ENCODE results near the gene ACSL5. TPM values are rescaled to one million over a fixed set of nuclear protein-coding genes. Genes with fewer than 3 reads are reported as not detected.

The ACSL5 gene
- polyA plus RNA-seq, 1 of the 3 experiments (the other 2 are of a cell fraction), result 0.08 TPM

DNA sequence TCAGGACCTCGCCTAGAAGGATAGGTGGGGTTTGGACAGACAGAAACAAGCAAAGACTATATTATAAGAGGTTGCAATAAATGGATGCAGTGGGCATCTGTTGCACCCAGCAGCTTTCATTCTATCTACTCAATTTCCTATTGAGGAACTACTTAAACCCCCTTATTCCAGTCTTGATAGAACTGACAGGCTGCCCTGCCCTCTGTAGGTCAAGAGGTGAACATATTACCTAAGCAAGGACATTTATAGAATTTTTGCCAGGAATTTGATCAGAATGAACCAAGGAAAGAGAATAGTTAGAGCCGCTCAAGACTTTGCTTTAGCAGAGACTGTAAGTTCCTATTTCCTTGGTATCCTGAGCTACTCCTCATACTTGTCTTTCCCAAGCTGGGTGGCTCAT is 82.6 kb downstream of the ACSL5 start:
- ChIA-PET CTCF (interaction anchor here (0.7 to 1.6 kb wide), 4 partner anchors 14 to 929 kb away, joined by 3 to 8 read pairs (median 4); no protein-coding TSS in a partner anchor), POLR2A (no interaction called here)

More for the DNA sequence above, 82.6 kb downstream of the ACSL5 start:
- H3F3A ChIP-seq (replicated peaks; ENCODE audit: insufficient read depth), result peaks cover 7% of the 10 kb centered on the region
- H3K36me3 ChIP-seq (replicated peaks in 1 of 2; ENCODE audit: control insufficient read depth in 1 of 2, insufficient read depth in 2 of 2, low read length in 1 of 2), result peaks cover 3 to 7% of the 10 kb centered on the region in 2 experiments
- H3K4me1 ChIP-seq (ENCODE audit: control insufficient read depth in 1 of 2, insufficient read depth in 2 of 2, low read depth in 1 of 2, low read length in 1 of 2), result no peaks in the 10 kb centered on the region
- 94% methylated on average over 2 of the region's 2 CpGs for WGBS (ENCODE audit: low lambda C conversion rate)
- H3K4me3 ChIP-seq (ENCODE audit: low read depth in 2 of 2, low read length in 1 of 2), result no peak overlapping the region
- H3K27me3 ChIP-seq (ENCODE audit: insufficient read depth), result no peaks in the 10 kb centered on the region
- no peak overlapping the region for H3K9ac ChIP-seq
- no peak overlapping the region for H2AFZ ChIP-seq (ENCODE audit: low read depth)
- H3K4me2 ChIP-seq, result no peak overlapping the region
- no peak for TF ChIP-seq SIN3A (IDR thresholded peaks at IDR 0.05; ENCODE audit: borderline replicate concordance, low read depth, low read length)
- TF ChIP-seq TEAD4 (IDR thresholded peaks at IDR 0.05; ENCODE audit: borderline replicate concordance, insufficient read depth), result no peak
- no peak for TF ChIP-seq YY1 (IDR thresholded peaks at IDR 0.05; ENCODE audit: low read depth)
- no peak for TF ChIP-seq GABPA (IDR thresholded peaks at IDR 0.05; ENCODE audit: low read depth)
- TF ChIP-seq, protein P1, sequence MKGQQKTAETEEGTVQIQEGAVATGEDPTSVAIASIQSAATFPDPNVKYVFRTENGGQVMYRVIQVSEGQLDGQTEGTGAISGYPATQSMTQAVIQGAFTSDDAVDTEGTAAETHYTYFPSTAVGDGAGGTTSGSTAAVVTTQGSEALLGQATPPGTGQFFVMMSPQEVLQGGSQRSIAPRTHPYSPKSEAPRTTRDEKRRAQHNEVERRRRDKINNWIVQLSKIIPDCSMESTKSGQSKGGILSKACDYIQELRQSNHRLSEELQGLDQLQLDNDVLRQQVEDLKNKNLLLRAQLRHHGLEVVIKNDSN (IDR thresholded peaks at IDR 0.05; ENCODE audit: borderline replicate concordance, low read depth), result no peak
- TF ChIP-seq SMC3 (IDR thresholded peaks at IDR 0.05; ENCODE audit: low read depth, low read length), result no peak
- TF ChIP-seq TAF1 (IDR thresholded peaks at IDR 0.05; ENCODE audit: borderline replicate concordance, low read depth, low read length), result no peak
- no peak for TF ChIP-seq JUND (IDR thresholded peaks at IDR 0.05)
- no peak for TF ChIP-seq MEF2A (IDR thresholded peaks at IDR 0.05; ENCODE audit: borderline replicate concordance, low read depth)
- no peak for TF ChIP-seq NRF1 (IDR thresholded peaks at IDR 0.05; ENCODE audit: low read depth, low read length)
- TF ChIP-seq POLR2AphosphoS5 (IDR thresholded peaks at IDR 0.05; ENCODE audit: low read depth, low read length), result no peak
- TF ChIP-seq RAD21 (IDR thresholded peaks at IDR 0.05; ENCODE audit: low read length), result no peak
- TF ChIP-seq, protein P2, sequence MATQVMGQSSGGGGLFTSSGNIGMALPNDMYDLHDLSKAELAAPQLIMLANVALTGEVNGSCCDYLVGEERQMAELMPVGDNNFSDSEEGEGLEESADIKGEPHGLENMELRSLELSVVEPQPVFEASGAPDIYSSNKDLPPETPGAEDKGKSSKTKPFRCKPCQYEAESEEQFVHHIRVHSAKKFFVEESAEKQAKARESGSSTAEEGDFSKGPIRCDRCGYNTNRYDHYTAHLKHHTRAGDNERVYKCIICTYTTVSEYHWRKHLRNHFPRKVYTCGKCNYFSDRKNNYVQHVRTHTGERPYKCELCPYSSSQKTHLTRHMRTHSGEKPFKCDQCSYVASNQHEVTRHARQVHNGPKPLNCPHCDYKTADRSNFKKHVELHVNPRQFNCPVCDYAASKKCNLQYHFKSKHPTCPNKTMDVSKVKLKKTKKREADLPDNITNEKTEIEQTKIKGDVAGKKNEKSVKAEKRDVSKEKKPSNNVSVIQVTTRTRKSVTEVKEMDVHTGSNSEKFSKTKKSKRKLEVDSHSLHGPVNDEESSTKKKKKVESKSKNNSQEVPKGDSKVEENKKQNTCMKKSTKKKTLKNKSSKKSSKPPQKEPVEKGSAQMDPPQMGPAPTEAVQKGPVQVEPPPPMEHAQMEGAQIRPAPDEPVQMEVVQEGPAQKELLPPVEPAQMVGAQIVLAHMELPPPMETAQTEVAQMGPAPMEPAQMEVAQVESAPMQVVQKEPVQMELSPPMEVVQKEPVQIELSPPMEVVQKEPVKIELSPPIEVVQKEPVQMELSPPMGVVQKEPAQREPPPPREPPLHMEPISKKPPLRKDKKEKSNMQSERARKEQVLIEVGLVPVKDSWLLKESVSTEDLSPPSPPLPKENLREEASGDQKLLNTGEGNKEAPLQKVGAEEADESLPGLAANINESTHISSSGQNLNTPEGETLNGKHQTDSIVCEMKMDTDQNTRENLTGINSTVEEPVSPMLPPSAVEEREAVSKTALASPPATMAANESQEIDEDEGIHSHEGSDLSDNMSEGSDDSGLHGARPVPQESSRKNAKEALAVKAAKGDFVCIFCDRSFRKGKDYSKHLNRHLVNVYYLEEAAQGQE (IDR thresholded peaks at IDR 0.05; ENCODE audit: low read depth, low read length), result no peak
- TF ChIP-seq, protein P3, sequence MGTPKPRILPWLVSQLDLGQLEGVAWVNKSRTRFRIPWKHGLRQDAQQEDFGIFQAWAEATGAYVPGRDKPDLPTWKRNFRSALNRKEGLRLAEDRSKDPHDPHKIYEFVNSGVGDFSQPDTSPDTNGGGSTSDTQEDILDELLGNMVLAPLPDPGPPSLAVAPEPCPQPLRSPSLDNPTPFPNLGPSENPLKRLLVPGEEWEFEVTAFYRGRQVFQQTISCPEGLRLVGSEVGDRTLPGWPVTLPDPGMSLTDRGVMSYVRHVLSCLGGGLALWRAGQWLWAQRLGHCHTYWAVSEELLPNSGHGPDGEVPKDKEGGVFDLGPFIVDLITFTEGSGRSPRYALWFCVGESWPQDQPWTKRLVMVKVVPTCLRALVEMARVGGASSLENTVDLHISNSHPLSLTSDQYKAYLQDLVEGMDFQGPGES (IDR thresholded peaks at IDR 0.05; ENCODE audit: low read depth, low read length), result no peak
- no peak for TF ChIP-seq GATA2 (CRISPR knock-in tag; IDR thresholded peaks at IDR 0.05)
- no peak for TF ChIP-seq FOSL2 (IDR thresholded peaks at IDR 0.05; ENCODE audit: borderline replicate concordance, low read depth)
- TF ChIP-seq ELF1 (IDR thresholded peaks at IDR 0.05), result no peak
- TF ChIP-seq, protein P4, sequence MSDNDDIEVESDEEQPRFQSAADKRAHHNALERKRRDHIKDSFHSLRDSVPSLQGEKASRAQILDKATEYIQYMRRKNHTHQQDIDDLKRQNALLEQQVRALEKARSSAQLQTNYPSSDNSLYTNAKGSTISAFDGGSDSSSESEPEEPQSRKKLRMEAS (IDR thresholded peaks at IDR 0.05; ENCODE audit: low read depth), result no peak
- TF ChIP-seq EZH2phosphoT487 (IDR thresholded peaks at IDR 0.05; ENCODE audit: borderline replicate concordance, low read depth), result no peak
- no peak for TF ChIP-seq TCF12 (IDR thresholded peaks at IDR 0.05)
- H3K9me2 ChIP-seq, result no peaks in the 10 kb centered on the region
- no peak overlapping the region for H3K27ac ChIP-seq (ENCODE audit: low read depth in 2 of 2, low read length in 1 of 2)
- peaks cover 3% of the 10 kb centered on the region; the same call in 1 of the 2 replicates for H4K20me1 ChIP-seq (ENCODE audit: insufficient read depth)
- H3K79me2 ChIP-seq (ENCODE audit: insufficient read depth), result peaks cover 28% of the 10 kb centered on the region
- no peaks in the 10 kb centered on the region for H3K9me3 ChIP-seq
- DNase-seq, result no peak
